ENCODE data around the gene HOXA5.
A peak's percentile ranks its signal among the peaks of the same experiment; 100 is the strongest.

Gene HOXA5

DNA sequence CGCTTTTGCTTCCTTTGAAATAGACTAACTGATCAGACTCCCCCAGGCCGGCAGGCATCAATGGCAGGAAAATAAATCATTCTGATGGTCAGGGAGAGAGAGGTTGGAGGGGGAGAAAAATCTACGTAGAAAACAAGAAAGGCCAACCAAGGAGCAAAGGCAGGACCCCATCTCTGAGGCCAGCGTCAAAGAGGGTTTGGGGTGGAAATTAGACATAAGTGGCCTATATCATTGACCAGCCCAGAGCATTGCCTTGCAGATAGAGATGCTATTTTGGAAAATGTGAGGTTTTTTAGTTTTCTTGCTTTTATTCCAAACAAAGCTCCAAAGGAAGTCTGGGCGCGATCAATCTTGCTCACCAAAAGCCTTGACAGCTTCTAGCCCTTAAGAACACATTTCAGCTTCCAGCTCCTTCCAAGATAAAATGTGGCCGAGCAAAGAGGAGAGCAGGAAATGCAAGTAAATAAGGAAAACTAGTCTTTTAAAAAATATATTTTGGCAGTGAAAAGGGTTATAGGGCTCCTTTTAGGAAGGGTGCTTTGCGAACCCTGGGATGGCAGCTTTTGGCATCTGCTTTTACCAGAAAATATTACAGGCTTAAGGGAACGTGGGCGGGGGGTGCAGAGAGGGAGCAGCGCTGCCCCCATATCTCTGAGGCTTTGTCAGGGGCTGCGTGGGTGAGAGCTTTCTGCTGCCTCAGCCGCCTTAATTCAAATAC lies 39.0 kb downstream of the HOXA5 start:
- no peak for DNase-seq

DNA sequence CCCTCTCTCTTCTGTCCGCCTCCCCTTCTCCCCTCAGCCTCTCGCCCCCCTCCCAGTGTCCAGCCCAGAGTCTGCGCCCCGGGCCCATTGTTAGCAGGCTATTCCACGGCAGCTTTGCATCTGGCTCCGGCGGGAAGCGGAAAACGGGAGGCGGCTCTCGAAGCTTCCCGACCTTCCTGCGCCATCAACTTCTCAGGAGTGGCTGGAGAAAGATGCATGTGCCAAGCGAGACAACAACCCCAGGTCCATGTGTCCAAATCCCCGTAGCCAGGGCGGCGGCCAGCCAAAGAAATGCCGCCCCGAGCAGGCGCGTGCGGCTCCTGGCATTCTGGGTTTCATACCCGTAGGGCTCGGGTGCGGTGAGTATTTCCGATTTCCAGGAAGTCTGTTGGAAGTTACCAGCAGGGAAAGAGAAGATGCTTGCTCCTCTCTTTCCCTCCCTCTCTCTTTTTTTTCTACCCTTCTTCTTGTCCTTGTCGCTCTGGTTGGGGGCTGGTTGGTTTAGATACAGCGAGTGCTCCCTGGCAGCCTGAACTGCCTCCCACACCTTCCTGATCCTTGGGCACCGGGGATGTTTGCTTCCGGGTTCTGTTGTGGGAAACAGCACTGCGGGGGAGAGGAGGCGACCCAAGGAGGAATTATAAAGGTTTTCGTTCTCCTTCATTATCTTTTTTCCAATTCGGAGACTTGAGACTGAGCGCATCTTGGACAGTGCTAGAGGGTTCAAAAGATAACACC lies 39.8 kb downstream of the HOXA5 start:
- DNase-seq, result no peak

- DNase-seq, result no peak
These were observed 40.7 kb downstream of the HOXA5 start, which contains the start of gene HOXA2 for GRCh38 chr7:27102581-27103442. TSS of gene HOXA2 (minus strand) at chr7:27102683. CDS start at chr7:27102500, 183 bp downstream.

GRCh38 chr7:27101957-27102580 lies 41.4 kb downstream of the HOXA5 start:
- DNase-seq, result no peak

- DNase-seq, result no peak
These were observed 42.1 kb downstream of the HOXA5 start for GRCh38 chr7:27101171-27101956.

DNA sequence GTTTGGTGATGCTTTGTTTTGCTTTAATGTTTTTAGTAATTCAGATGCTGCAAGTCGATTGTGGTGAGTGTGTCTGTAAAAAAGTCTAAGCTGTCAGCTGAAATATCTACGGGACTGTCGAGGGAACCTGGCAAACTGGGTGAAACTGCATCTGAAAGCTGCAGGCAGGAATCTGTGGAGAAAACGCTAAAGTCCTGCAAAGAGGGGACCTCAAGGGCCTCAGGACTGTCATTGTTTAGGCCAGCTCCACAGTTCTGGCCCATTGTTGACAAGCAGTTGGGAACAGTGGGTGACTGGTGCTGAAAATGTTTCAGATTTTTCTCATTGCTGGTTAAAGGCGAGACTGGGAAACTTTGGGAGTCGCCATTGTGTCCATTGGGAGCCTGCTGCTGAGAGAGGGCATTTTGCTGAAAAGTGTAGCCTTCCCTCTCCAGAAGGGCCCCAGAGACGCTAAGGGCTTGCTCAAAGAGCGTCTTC lies 42.7 kb downstream of the HOXA5 start:
- no peak for DNase-seq

GRCh38 chr7:27099453-27100370 lies 43.8 kb downstream of the HOXA5 start:
- DNase-seq, result no peak

- DNase-seq, result no peak
These were observed 44.7 kb downstream of the HOXA5 start for GRCh38 chr7:27098578-27099451.

DNA sequence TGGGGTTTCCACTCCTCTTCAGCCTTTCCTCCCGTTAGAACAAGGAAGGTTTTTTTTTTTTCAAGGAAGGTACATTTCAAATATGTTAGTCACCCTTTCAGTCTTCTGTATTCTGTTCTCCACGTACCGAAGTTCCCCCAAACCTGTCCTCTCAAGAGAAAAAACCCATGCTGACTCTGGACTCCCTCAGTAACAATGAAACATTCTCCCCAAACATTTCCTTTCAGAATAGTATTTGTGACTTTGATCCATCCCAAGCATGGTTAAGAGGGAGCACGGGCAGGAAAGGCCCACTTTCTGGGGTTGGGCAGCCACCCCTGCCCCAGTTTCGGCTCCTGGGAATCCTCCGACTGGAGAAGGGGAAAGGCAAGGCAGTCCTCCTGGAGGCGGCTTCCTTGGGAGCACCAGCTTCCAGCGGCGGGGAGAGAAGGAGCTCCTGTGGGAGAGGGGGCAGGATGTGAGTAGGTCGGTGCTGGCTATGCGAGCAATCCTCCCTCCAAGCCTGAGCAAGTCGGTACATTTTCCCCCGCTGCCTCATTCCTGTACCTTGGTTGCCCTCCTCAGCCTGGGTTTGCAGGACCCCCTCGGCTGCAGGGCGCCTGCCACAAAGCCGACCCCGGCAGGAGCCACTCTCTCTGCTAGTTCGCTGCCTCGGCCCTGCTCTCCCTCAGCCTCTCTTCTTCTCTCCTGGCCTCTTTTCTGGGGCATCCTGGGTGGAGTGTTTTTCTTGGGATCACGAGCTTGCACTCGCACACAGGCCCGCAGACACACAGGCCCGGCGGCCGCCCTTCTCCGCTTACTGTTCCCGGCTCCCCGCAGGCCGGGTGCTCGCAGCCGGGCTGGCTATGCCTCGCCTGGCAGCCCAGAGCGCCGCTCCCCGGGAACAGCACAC lies 45.5 kb downstream of the HOXA5 start:
- no peak for DNase-seq

- DNase-seq, result peak in 1 of 2 donors; percentile 40
These were observed 46.5 kb downstream of the HOXA5 start for GRCh38 chr7:27096768-27097514.

GRCh38 chr7:27095897-27096767 lies 47.3 kb downstream of the HOXA5 start, which contains the start of gene HOXA1:
TSS of gene HOXA1 (minus strand) at chr7:27096000. CDS start at chr7:27095912, 88 bp downstream.
- DNase-seq, result peak; percentile 83 to 87

DNA sequence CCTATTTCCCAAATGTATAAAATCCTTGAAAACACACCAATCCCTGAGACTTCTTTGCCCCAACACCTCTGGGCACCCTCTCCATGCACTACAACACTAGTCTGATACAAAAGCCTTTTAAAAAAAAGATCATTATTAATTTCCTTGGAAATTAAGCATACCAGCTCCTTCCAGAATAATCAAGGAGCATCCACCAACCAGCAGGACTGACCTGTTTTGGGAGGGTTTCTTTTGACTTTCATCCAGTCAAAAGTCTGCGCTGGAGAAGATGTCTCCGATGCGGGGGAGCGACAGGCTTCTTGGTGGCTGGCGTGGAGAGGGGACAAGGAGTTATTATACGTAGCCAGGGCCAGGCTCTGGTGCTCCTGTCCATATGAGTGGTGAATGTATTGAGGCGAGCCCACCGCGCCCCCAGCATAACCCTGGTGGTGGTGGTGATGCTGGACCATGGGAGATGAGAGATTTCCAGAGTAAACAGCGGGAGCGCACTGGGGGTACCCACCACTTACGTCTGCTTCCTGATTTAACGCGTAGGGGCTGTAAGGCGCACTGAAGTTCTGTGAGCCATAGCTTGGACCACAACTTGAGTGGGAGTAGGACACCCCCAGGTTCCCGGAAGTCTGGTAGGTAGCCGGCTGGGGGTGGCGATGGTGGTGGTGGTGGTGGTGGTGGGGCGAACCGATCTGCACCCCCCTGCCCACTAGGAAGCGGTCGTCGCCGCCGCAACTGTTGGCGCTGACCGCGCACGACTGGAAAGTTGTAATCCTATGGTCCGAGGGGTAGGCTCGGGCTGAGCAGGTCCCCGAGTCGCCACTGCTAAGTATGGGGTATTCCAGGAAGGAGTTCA lies 48.2 kb downstream of the HOXA5 start:
- DNase-seq, result peak; percentile 20

DNA sequence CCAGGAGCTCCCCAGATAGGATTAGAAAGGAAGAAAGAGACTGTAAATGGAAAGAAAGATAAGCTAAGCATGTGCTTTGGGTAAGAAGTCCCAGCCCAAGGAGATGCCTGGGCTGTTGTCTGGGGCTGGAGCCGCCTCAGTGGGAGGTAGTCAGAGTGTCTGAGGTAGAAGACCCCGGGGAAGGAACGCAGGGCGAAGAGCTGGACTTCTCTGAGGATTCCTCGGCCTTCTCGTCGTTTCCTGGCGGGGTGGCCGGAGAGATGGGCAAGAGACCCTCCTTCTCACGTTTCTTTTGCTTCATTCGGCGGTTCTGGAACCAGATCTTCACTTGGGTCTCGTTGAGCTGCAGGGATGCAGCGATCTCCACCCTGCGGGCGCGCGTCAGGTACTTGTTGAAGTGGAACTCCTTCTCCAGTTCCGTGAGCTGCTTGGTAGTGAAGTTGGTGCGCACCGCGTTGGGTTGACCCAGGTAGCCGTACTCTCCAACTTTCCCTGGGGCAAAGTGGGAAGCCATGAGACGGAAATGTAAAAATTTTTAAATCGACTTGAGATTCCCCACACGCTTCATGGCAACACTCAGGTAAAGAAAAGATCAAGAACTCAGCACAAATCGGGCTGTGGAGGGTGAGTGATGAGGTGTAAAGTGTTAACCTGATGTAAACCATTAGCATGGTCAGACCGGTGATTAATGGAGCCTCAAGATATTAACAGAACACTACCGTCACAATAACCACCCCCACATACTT lies 49.0 kb downstream of the HOXA5 start:
- DNase-seq, result no peak

DNA sequence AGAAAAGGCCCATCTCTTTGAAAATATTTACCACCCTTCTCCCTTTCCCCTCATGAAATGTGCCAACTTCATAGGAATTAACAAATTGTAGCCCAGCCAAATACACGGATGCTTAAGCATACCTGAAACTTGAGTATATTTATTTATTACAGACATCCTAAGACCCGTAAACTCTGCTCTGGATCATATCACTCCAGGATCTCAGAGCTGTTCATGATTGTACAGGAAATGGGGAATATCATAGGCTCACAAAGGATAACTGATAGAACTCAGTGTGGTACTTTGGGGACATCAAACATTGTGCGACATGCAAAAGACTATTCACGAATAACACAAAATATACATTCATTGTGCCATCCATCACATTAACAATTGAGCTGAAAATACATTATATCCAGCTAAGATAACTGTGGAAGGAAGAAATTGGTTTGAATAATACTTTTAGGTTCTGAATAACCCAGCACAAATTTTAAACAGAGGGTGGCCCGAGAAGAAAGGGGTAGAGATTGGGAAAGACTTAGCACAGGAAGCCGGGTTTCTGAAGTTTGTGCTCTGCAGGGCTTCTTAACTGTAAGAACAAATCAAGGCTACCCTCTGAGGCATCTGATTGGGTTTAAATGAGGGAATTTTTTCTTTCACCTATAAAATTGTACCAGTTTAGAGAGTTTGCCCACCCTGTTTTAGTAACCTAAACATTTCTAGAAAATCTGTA lies 50.1 kb downstream of the HOXA5 start:
- DNase-seq, result no peak

DNA sequence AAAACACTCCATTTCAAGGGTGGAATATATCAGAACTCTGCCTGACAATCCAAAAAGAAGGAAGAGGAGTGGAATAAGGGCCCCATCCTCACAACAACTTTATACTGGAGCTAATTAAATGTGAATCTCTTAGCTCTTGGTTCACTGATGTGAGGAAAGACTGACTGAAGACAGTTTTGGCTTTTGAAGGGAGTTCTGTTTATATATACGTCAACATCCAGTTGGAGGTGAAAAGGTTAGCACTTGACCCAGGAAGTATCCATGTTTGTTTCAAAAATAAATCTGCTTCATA lies 50.7 kb downstream of the HOXA5 start:
- no peak for DNase-seq
